Measurements from ENCODE around the gene PEX26. TPM values are rescaled to one million over a fixed set of nuclear protein-coding genes. Genes with fewer than 3 reads are reported as not detected.
"Not testable (repeated sequence)": the region's sequence is repeated elsewhere in the genome, so short reads cannot be mapped to it uniquely, and the experiment has no call there.

PEX26 gene
- total RNA-seq, 4 donors from 2014 or later = 28.2 to 36.1 (median 31.2) TPM

GRCh38 chr22:18073467-18073866 lies 4.3 kb upstream of the PEX26 start:
- intact Hi-C loops (cut with DNase I; ENCODE audit: low total_unique reads) = loop anchor here (10.0 kb wide), 1 partner anchor 49 kb away; the partner anchor contains the start of gene MICAL3
- no peaks in the 10 kb centered on the region for H3K27me3 ChIP-seq
- no peaks in the 10 kb centered on the region for H3K36me3 ChIP-seq
- H3K27ac ChIP-seq = peak overlapping the region in 1 of 2 donors; percentile 82
- H3K9me3 ChIP-seq = no peaks in the 10 kb centered on the region
- DNase-seq = no peak
- peaks cover 7 to 8% of the 10 kb centered on the region in 2 donors for H3K4me1 ChIP-seq
- no peak overlapping the region for H3K4me3 ChIP-seq
- TF ChIP-seq POLR2A (IDR thresholded peaks at IDR 0.05) = no peak
- no peak for TF ChIP-seq CTCF (IDR thresholded peaks at IDR 0.05)

GRCh38 chr22:18073927-18074326 lies 3.9 kb upstream of the PEX26 start:
- intact Hi-C loops (cut with DNase I; ENCODE audit: low total_unique reads) = loop anchor here (2.0 to 10.0 kb wide), 2 partner anchors 49 to 243 kb away; partner anchors contain the start of gene MICAL3
- H3K27ac ChIP-seq = peak overlapping the region in 1 of 2 donors; percentile 82
- DNase-seq, H3K4me3 ChIP-seq, H3K27me3 ChIP-seq, H3K36me3 ChIP-seq, H3K9me3 ChIP-seq: not testable (repeated sequence)
- peaks cover 7 to 11% of the 10 kb centered on the region in 2 donors for H3K4me1 ChIP-seq

- H3K4me1 ChIP-seq = peaks cover 7 to 14% of the 10 kb centered on the region in 2 donors
- H3K36me3 ChIP-seq = no peaks in the 10 kb centered on the region
- H3K4me3 ChIP-seq = no peak overlapping the region
- intact Hi-C loops (cut with DNase I; ENCODE audit: low total_unique reads) = loop anchor here (2.0 to 10.0 kb wide), 2 partner anchors 50 to 244 kb away; partner anchors contain the start of gene MICAL3
- no peaks in the 10 kb centered on the region for H3K9me3 ChIP-seq
- no peak for DNase-seq
- H3K27ac ChIP-seq = peak overlapping the region; percentile 70 to 82
- TF ChIP-seq CTCF (IDR thresholded peaks at IDR 0.05) (no peak), POLR2A (IDR thresholded peaks at IDR 0.05) (no peak)
- H3K27me3 ChIP-seq = no peaks in the 10 kb centered on the region
Measured at GRCh38 chr22:18075101-18075719, 2.6 kb upstream of the PEX26 start.

GRCh38 chr22:18075720-18076497 lies 1.9 kb upstream of the PEX26 start:
- H3K27me3 ChIP-seq = no peaks in the 10 kb centered on the region
- H3K27ac ChIP-seq = peak overlapping the region; percentile 72 to 82
- TF ChIP-seq POLR2A (IDR thresholded peaks at IDR 0.05) (peak in 1 of 2 donors; percentile 12), CTCF (IDR thresholded peaks at IDR 0.05) (peak; percentile 87 to 97 (median 91))
- peak; percentile 74 for DNase-seq
- intact Hi-C loops (cut with DNase I; ENCODE audit: low total_unique reads) = loop anchor here (2.0 to 10.0 kb wide), 2 partner anchors 51 to 245 kb away; partner anchors contain the start of gene MICAL3
- no peaks in the 10 kb centered on the region for H3K36me3 ChIP-seq
- H3K4me3 ChIP-seq = no peak overlapping the region
- H3K4me1 ChIP-seq = peaks cover 7 to 14% of the 10 kb centered on the region in 2 donors
- H3K9me3 ChIP-seq = no peaks in the 10 kb centered on the region

- no peak for DNase-seq
- Histone ChIP-seq H3K27ac (peak overlapping the region; percentile 72 to 82), H3K9me3 (no peaks in the 10 kb centered on the region), H3K4me3 (peak overlapping the region; percentile 66 to 75), H3K27me3 (no peaks in the 10 kb centered on the region), H3K36me3 (no peaks in the 10 kb centered on the region), H3K4me1 (peaks cover 7 to 14% of the 10 kb centered on the region in 2 donors)
- intact Hi-C loops (cut with DNase I; ENCODE audit: low total_unique reads) = loop anchor here (10.0 kb wide), 1 partner anchor 52 kb away; the partner anchor contains the start of gene MICAL3
- TF ChIP-seq CTCF (IDR thresholded peaks at IDR 0.05) (no peak), POLR2A (IDR thresholded peaks at IDR 0.05) (no peak)
Measured at GRCh38 chr22:18077087-18077638, 627 bp upstream of the PEX26 start.
